ENCODE data around the gene EIF6. TPM values are rescaled to one million over a fixed set of nuclear protein-coding genes. Genes with fewer than 3 reads are reported as not detected.

The EIF6 gene
- total RNA-seq, 1 donor from 2014 or later: 98.0 TPM

- H3K36me3 ChIP-seq: peaks cover 19 to 33% of the 10 kb centered on the region in 2 donors
- intact Hi-C loops (cut with DNase I): no loop called here
- peaks cover 16 to 38% of the 10 kb centered on the region in 2 donors for H3K4me1 ChIP-seq
- no peak for DNase-seq (ENCODE audit: low spot score in 2 of 2)
- no peak overlapping the region for H3K27ac ChIP-seq
- H3K9me3 ChIP-seq: no peaks in the 10 kb centered on the region
- TF ChIP-seq, protein P1, sequence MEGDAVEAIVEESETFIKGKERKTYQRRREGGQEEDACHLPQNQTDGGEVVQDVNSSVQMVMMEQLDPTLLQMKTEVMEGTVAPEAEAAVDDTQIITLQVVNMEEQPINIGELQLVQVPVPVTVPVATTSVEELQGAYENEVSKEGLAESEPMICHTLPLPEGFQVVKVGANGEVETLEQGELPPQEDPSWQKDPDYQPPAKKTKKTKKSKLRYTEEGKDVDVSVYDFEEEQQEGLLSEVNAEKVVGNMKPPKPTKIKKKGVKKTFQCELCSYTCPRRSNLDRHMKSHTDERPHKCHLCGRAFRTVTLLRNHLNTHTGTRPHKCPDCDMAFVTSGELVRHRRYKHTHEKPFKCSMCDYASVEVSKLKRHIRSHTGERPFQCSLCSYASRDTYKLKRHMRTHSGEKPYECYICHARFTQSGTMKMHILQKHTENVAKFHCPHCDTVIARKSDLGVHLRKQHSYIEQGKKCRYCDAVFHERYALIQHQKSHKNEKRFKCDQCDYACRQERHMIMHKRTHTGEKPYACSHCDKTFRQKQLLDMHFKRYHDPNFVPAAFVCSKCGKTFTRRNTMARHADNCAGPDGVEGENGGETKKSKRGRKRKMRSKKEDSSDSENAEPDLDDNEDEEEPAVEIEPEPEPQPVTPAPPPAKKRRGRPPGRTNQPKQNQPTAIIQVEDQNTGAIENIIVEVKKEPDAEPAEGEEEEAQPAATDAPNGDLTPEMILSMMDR (IDR thresholded peaks at IDR 0.05): no peak
- no peaks in the 10 kb centered on the region for H3K27me3 ChIP-seq
- H3K4me3 ChIP-seq: no peak overlapping the region
These were observed 4.0 kb downstream of the EIF6 start for GRCh38 chr20:35280523-35280922.

GRCh38 chr20:35279533-35280174 is 4.9 kb downstream of the EIF6 start:
- H3K9me3 ChIP-seq: no peaks in the 10 kb centered on the region
- H3K4me3 ChIP-seq: no peak overlapping the region
- intact Hi-C loops (cut with DNase I): loop anchor here (2.0 kb wide), 1 partner anchor 133 kb away; the partner anchor contains the start of gene EDEM2
- TF ChIP-seq, protein P1 (IDR thresholded peaks at IDR 0.05): no peak
- peaks cover 16 to 32% of the 10 kb centered on the region in 2 donors for H3K4me1 ChIP-seq
- peaks cover 19 to 33% of the 10 kb centered on the region in 2 donors for H3K36me3 ChIP-seq
- no peak for DNase-seq (ENCODE audit: low spot score in 2 of 2)
- no peaks in the 10 kb centered on the region for H3K27me3 ChIP-seq
- H3K27ac ChIP-seq: peak overlapping the region in 1 of 2 donors; percentile 100

GRCh38 chr20:35279040-35279439 is 5.5 kb downstream of the EIF6 start:
- H3K4me3 ChIP-seq: no peak overlapping the region
- intact Hi-C loops (cut with DNase I): loop anchor here (2.0 kb wide), 1 partner anchor 132 kb away; the partner anchor contains the start of gene EDEM2

GRCh38 chr20:35277531-35278395 is 6.8 kb downstream of the EIF6 start, which contains the start of gene MMP24OS:
MMP24OS (minus strand) TSS chr20:35278122; CDS start chr20:35277929, 193 bp downstream.
- H3K27ac ChIP-seq: peak within 1 kb of the TSS; percentile 99 to 100
- peak; percentile 58 to 94 for DNase-seq (ENCODE audit: low spot score in 2 of 2)
- H3K4me1 ChIP-seq: peaks cover 10 to 19% of the 10 kb centered on the region in 2 donors
- H3K4me3 ChIP-seq: peak within 1 kb of the TSS; percentile 97 to 99
- intact Hi-C loops (cut with DNase I): loop anchor here (2.0 kb wide), 1 partner anchor 131 kb away; the partner anchor contains the start of gene EDEM2
- peaks cover 19 to 33% of the 10 kb centered on the region in 2 donors for H3K36me3 ChIP-seq
- TF ChIP-seq, protein P1 (IDR thresholded peaks at IDR 0.05): peak in 2 of 3 experiments; percentile 13 to 56
- no peaks in the 10 kb centered on the region for H3K9me3 ChIP-seq
- H3K27me3 ChIP-seq: no peaks in the 10 kb centered on the region

More at GRCh38 chr20:35279040-35279439, 5.5 kb downstream of the EIF6 start:
- DNase-seq (ENCODE audit: low spot score in 2 of 2): no peak
- Histone ChIP-seq H3K27me3 (no peaks in the 10 kb centered on the region), H3K4me1 (peaks cover 16 to 32% of the 10 kb centered on the region in 2 donors), H3K27ac (peak overlapping the region in 1 of 2 donors; percentile 100), H3K9me3 (no peaks in the 10 kb centered on the region), H3K36me3 (peaks cover 19 to 33% of the 10 kb centered on the region in 2 donors)
- TF ChIP-seq, protein P1 (IDR thresholded peaks at IDR 0.05): no peak

GRCh38 chr20:35277127-35277526 is 7.4 kb downstream of the EIF6 start:
- H3K27ac ChIP-seq: peak overlapping the region; percentile 99 to 100
- peaks cover 10 to 15% of the 10 kb centered on the region in 2 donors for H3K4me1 ChIP-seq
- H3K27me3 ChIP-seq: no peaks in the 10 kb centered on the region
- DNase-seq (ENCODE audit: low spot score in 2 of 2): no peak
- no peaks in the 10 kb centered on the region for H3K9me3 ChIP-seq
- peak overlapping the region; percentile 97 to 99 for H3K4me3 ChIP-seq
- H3K36me3 ChIP-seq: peaks cover 19 to 37% of the 10 kb centered on the region in 2 donors
- intact Hi-C loops (cut with DNase I): no loop called here
- TF ChIP-seq, protein P1 (IDR thresholded peaks at IDR 0.05): no peak
